HG02642 (cell line): ENCODE results near the gene YWHAQ.
A peak's percentile ranks its signal among the peaks of the same experiment; 100 is the strongest.

Source experiments
- ATAC-seq: cut with Tn5 transposase; IDR thresholded peaks from one replicate; pipeline ENCODE4 v1.9.1; 2021; ENCODE audit warnings: mild to moderate bottlenecking; ENCODE audit not compliant: unreplicated experiment, poor library complexity

The YWHAQ gene

GRCh38 chr2:9656270-9656766 lies 25.5 kb upstream of the YWHAQ start:
- ATAC-seq: peak; percentile 93

DNA sequence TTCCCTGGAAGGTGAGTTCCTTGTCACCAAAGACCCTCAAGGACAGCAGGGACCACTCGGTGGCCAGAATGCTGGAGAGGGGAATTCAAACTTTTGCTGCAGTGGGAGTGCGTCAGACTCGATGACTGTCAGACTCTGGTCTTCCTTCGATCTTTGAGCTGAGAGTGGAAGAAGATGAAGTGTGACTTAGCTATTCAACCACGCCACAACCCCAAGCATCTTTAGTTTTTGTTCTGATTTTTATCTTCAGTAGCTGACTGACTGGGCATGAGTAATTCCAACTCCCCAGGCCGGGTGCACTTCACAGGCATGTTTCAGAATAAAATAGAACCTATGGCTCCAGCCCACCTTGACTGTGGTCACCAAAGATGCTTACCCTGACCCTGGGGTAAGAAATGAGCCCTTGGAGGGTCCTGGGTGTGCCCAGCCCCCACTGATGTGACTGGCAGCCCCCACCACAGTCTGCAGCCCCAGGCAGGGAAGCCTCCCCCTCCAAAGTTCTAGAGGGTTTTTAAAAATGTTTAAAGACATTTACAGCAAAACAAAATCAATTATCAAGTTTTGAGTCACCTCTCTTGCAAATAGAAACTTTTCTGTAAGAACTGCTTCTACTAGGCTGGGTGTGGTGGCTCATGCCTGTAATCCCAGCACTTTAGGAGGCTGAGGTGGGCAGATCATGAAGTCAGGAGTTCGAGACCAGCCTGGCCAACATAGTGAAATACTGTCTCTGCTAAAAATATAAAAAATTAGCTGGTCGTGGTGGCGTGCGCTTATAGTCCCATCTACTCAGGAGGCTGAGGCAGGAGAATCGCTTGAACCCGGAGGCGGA lies 24.9 kb upstream of the YWHAQ start:
- peak; percentile 44 for ATAC-seq

- ATAC-seq: no peak
These were observed 23.8 kb upstream of the YWHAQ start for GRCh38 chr2:9654452-9655100.

GRCh38 chr2:9653485-9654271 lies 22.9 kb upstream of the YWHAQ start:
- ATAC-seq: no peak

GRCh38 chr2:9652898-9653479 lies 22.2 kb upstream of the YWHAQ start:
- no peak for ATAC-seq

DNA sequence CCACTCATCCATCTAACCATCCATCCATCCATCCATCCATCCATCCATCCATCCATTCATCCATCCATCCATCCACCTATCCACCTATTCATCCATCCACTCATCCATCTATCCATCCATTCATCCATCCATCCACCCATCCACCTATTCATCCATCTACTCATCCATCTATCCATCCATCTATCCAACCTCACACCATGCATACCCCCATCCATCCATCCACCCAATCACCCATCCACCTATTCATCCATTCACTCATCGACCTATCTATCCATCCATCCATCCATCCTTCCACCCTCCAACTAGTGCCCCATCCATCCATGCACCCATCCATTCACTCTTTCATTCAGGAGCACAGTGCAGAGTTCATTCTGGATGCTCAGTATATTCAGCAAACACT lies 21.5 kb upstream of the YWHAQ start:
- no peak for ATAC-seq

- ATAC-seq: no peak
These were observed 19.5 kb upstream of the YWHAQ start for GRCh38 chr2:9650119-9650821.

- no peak for ATAC-seq
These were observed 18.5 kb upstream of the YWHAQ start for GRCh38 chr2:9649261-9649660.

GRCh38 chr2:9648821-9649220 lies 18.0 kb upstream of the YWHAQ start:
- ATAC-seq: no peak

DNA sequence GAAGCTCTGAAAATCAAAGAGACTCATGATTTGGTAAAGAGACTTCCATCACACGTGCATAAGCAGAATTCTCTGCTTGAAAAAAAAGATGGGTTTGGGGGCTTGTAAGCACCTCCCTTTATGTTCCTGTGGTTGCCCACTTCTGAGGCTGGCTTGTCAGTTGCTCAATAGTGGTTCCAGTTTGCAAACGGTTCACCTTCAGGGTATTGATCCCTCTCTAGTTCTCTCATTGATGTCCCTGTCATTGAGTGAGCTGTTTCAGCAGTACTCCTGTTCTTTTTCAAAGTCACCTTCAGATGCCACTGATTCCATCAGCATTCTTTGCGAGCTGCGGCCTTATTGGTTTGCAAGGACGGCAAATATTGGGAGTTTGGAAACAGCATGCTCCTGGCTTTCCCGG lies 17.1 kb upstream of the YWHAQ start:
- ATAC-seq: no peak

DNA sequence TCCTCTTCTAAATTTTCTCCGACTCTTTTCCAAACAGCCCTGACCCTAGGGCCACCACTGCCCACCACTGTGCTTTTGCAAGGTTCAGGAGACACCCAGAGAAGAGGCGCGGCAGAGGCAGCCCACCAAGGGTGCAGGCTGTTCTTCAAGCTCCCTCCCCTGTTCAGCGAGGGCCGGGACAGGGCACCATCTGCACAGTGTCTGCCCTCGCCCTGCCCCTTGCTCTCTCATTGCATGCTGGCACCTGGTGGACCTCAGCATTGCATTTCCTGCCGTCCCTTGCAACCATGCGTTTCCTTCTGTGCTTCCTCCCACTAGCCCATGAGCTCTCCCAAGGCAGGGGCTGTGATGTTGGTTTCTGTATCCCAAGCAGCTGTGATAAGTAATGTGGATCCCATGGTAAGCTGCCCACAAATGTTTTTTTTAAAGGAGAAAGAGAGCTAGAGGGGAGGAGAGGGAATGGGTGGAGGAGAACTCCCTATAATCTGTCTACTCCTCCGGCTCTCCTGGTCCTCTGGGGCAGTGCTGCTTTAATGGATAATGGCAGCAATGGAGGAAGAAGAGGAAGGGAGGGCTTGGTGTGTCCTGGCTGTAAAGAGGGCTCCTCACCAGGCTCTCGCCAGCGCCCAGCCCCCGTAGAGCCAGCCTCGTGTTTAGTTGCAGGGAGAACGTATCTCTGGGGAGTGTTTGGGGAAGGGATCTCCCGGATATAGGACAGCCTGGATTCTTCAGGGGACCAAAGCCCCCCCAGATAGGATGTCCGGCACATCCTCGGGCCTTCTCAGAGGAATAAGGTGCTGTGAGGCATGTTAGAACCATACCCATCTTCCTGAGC lies 15.6 kb upstream of the YWHAQ start:
- no peak for ATAC-seq

DNA sequence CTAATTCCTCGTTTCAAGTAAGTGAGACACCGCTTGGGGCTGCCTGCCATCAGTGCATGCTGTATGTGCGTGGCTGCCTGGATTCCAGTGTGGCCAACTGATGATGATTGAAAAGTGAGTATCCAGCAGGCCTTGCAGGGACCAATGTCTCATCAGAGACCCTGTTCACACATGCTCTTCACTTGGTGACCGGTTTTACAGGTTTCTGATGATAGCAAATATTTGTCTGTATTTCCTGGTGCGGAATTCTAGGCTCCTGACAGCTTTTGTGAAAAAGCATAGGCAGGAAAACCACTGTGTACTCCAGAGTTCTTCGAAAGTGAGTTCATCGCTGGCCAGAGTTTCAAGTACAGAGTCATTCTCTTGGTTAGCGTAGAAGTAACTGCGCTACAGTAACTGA lies 13.8 kb upstream of the YWHAQ start:
- no peak for ATAC-seq

DNA sequence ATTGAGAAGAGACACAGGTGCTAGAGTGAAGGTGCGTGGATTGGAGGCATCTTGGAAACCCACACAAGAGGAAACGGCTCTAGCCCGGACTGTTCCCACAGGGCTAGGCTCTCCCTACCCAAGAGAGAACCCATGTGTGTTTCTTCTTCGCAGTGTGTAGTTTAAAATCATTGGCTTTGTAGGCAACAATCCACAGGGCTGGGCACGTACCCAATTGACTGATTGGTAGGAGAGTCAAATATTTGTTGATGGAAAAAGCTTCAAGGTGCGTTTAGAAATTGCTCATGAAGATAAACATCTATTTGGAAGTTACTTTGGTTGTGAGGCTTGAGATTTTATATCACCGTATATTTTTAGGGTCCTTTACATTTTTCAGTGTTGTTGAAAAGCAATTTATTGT lies 13.2 kb upstream of the YWHAQ start:
- no peak for ATAC-seq

GRCh38 chr2:9641641-9642040 lies 10.8 kb upstream of the YWHAQ start:
- no peak for ATAC-seq

- no peak for ATAC-seq
These were observed 9.8 kb upstream of the YWHAQ start for GRCh38 chr2:9640403-9641104.

DNA sequence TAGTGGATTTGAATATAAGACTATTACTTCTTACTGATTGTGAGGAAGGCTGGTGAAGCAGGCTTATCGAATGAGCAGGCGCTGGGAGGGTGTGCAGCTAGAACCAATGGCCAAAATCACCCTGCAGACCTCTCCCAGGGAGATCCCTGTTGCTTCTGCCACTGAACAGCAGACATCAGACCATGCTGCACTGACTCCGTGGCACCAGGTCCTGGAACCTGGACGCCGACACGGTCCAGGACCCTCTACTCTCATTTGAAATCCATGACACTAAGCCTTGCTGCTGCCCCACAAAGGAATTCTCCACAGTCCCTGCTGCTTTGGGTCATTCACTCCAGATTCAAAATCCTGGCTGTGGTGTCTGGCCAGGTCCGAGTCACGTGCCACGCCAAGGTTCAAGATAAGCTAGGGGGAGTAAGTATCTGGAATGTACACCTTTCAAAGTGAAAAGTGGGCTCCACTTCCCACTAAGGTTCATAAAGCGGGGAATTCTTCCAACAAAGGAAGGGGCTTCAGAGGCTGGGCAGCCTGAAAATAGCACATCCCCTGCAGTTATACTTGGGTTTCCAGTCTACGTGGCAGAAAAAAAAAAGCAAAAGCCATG lies 9.0 kb upstream of the YWHAQ start:
- no peak for ATAC-seq

DNA sequence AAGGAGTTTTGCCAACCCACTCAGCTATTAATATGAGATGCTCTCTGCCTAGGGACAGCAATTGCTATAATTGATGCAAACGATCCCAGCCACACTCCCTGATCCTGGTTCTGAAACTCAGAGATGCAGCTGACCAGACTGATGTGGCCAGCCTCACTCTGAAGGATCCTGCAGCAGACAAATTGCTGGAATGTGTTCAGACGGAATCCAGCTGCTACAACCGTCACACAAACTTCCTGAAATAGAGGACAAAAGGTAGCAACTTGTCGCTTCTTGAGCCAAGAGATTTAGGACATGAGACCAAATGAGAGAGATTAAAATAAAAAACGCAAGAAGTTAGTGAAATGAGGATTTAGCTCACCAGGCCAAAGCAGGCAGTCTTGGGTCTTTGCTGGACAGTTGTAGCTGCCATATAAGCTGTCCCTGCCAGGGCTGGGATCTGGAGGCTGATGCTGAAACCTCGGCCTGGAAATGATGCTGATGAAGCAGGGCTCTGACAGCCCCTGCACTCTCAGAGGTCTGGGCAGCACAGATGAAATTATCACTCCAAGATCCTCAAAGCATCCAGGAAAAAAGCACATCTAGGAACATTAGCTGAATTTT lies 8.3 kb upstream of the YWHAQ start:
- no peak for ATAC-seq

- ATAC-seq: no peak
These were observed 7.7 kb upstream of the YWHAQ start for GRCh38 chr2:9638532-9638931.
